Body of pancreas (tissue), 4 donors: ENCODE measurements around the gene LTK.

Experiments used
- CTCF ChIP-seq, 7 experiments: fragments of 450-650 bp in 4 of 7; fragments of 200-600 bp in 3 of 7; sonication (generic) in 3 of 7; IDR thresholded peaks; one replicate each; pipeline ENCODE4 v1.5.1; 2016 to 2019; ENCODE audit warnings: antibody characterized with exemption in 7 of 7
- POLR2A ChIP-seq, 3 donors: fragments of 450-650 bp; IDR thresholded peaks; one replicate each; pipeline ENCODE4 v1.6.1; 2016; ENCODE audit warnings: antibody characterized with exemption in 3 of 3, mild to moderate bottlenecking in 2 of 3

- no peak for TF ChIP-seq CTCF (IDR thresholded peaks at IDR 0.05)
- no peak for TF ChIP-seq POLR2A (IDR thresholded peaks at IDR 0.05)
These were observed 27.3 kb downstream of the LTK start for GRCh38 chr15:41486286-41486685.
